K562 (cell line): ENCODE measurements around the gene NFXL1. TPM values are rescaled to one million over a fixed set of nuclear protein-coding genes. Genes with fewer than 3 reads are reported as not detected.

ENCODE experiments used
- ATAC-seq: fragments of 200-7000 bp; cut with Tn5 transposase; 3 replicates; pipeline ENCODE4 v1.9.1; 2020; ENCODE audit warnings: moderate library complexity
- BruUV-seq: library from RNA; stranded (reverse); fragments of 400-500 nt; replicated peaks from 2 replicates; lab custom pipeline; 2021; lab: Mats Ljungman, UMichigan
- CTCF ChIA-PET: fragments of 300-600 bp; formaldehyde crosslinking; extraction: SDS; loops from one replicate; lab custom pipeline; 2021; ENCODE audit warnings: low intra/inter-chr PET ratio; lab: Yijun Ruan, JAX
- POLR2A ChIA-PET: fragments of 300-600, 350-650 bp; sonication (Branson Sonifier 250); formaldehyde crosslinking; extraction: SDS; loops from one replicate; lab custom pipeline; 2021; ENCODE audit warnings: antibody characterized with exemption, inconsistent platforms; lab: Yijun Ruan, JAX
- DNase-seq, 4 experiments: peaks; one replicate each; pipeline versions ENCODE4 v3.0.0 to v3.0.0-alpha.2; 2011 to 2018; ENCODE audit warnings: low spot score in 3 of 4, mixed read lengths in 3 of 4; ENCODE audit errors: extremely low read depth in 1 of 4
- FAIRE-seq: peaks from 2 replicates; lab custom pipeline; 2011; peaks lifted over from hg19 to GRCh38; lab: Jason Lieb, UNC
- H2AFZ ChIP-seq: 2 replicates; pipeline ENCODE4 v1.6.0; 2011; ENCODE audit warnings: low read depth, low read length, control low read depth, inconsistent platforms
- H3K27ac ChIP-seq: fragments of 200-600 bp; 3 replicates; pipeline ENCODE4 v1.8.0; 2011; ENCODE audit warnings: low read depth, mild to moderate bottlenecking, control low read depth, inconsistent platforms, low read length, moderate library complexity, mixed read lengths; ENCODE audit errors: extremely low read depth
- H3K27me3 ChIP-seq, 2 experiments: fragments of 300-600 bp in 1 of 2; 2 replicates in 1 of 2; 3 replicates in 1 of 2; pipeline versions ENCODE4 v1.6.0 to v1.8.0; 2011; ENCODE audit warnings: inconsistent platforms in 2 of 2, low read length in 2 of 2, mild to moderate bottlenecking in 1 of 2, mixed read lengths in 1 of 2, moderate library complexity in 1 of 2; ENCODE audit not compliant: control insufficient read depth in 2 of 2, insufficient read depth in 2 of 2
- H3K36me3 ChIP-seq: fragments of 300-600 bp; 3 replicates; pipeline ENCODE4 v1.8.0; 2011; ENCODE audit warnings: mild to moderate bottlenecking, low read length, inconsistent platforms; ENCODE audit not compliant: control insufficient read depth, insufficient read depth
- H3K4me1 ChIP-seq, 2 experiments: fragments of 200-600 bp in 1 of 2; replicated peaks in 1 of 2; 2 replicates in 1 of 2; 3 replicates in 1 of 2; pipeline versions ENCODE4 v1.5.1 to v1.8.0; 2011; ENCODE audit warnings: inconsistent platforms in 2 of 2, low read length in 2 of 2, mild to moderate bottlenecking in 1 of 2, mixed read lengths in 1 of 2, moderate library complexity in 1 of 2; ENCODE audit not compliant: control insufficient read depth in 2 of 2, insufficient read depth in 2 of 2
- H3K4me2 ChIP-seq: 2 replicates; pipeline ENCODE4 v1.6.1; 2011; ENCODE audit warnings: low read length, control low read depth, inconsistent platforms, mixed read lengths; ENCODE audit not compliant: insufficient read depth
- H3K4me3 ChIP-seq: fragments of 200-600 bp; sonication (generic), shearing (Covaris generic); 2 replicates; pipeline ENCODE4 v1.5.1; 2016; ENCODE audit warnings: control low read depth, inconsistent platforms
- H3K79me2 ChIP-seq: fragments of 200-600 bp; 3 replicates; pipeline ENCODE4 v1.8.0; 2011; ENCODE audit warnings: low read length, inconsistent platforms; ENCODE audit not compliant: control insufficient read depth, insufficient read depth
- H3K9ac ChIP-seq, 2 experiments: 2 replicates each; pipeline versions ENCODE4 v1.6.0 to v1.6.1; 2011; ENCODE audit warnings: low read depth in 2 of 2, low read length in 2 of 2, control low read depth in 1 of 2, inconsistent platforms in 1 of 2, mild to moderate bottlenecking in 1 of 2, mixed read lengths in 1 of 2; ENCODE audit not compliant: insufficient read depth in 1 of 2
- H3K9me1 ChIP-seq: one replicate; pipeline ENCODE4 v1.6.0; 2011; ENCODE audit warnings: inconsistent platforms, mild to moderate bottlenecking, low read length, moderate library complexity; ENCODE audit not compliant: control insufficient read depth, insufficient read depth
- H3K9me3 ChIP-seq: replicated peaks from 2 replicates; pipeline ENCODE4 v1.5.1; 2011; ENCODE audit warnings: low read depth, low read length, inconsistent platforms; ENCODE audit not compliant: control insufficient read depth, insufficient read depth
- H4K20me1 ChIP-seq: replicated peaks from 2 replicates; pipeline ENCODE4 v1.6.1; 2011; ENCODE audit warnings: low read length, inconsistent platforms, mixed read lengths; ENCODE audit not compliant: control insufficient read depth, insufficient read depth
- C11orf30 ChIP-seq: fragments of 450-650 bp; IDR thresholded peaks from 2 replicates; pipeline ENCODE4 v1.6.1; 2016; ENCODE audit warnings: low read depth, mild to moderate bottlenecking
- CEBPG ChIP-seq, 3 experiments: fragments of 200-800 bp in 1 of 3; sonication (Bioruptor generic) in 1 of 3; sonication (generic) in 1 of 3; formaldehyde crosslinking in 1 of 3; IDR thresholded peaks in 2 of 3; conservative IDR thresholded peaks in 1 of 3; 2 replicates each; pipeline versions ENCODE4 v1.6.1 to v1.8.0; 2016 to 2022; ENCODE audit warnings: missing compliant biosample characterization in 2 of 3, missing genetic modification characterization in 2 of 3, mild to moderate bottlenecking in 1 of 3, missing genetic modification reagents in 1 of 3
- MAFF ChIP-seq: IDR thresholded peaks from 2 replicates; pipeline ENCODE4 v1.6.1; 2012; ENCODE audit warnings: low read length, improper control_type of control experiment
- MAFG ChIP-seq: fragments of 450-650 bp; conservative IDR thresholded peaks from 2 replicates; pipeline ENCODE4 v1.6.1; 2016; ENCODE audit warnings: missing genetic modification characterization, missing compliant biosample characterization
- MAFK ChIP-seq: IDR thresholded peaks from 2 replicates; pipeline ENCODE4 v1.6.1; 2011; ENCODE audit warnings: low read length, improper control_type of control experiment
- MED1 ChIP-seq: sonication (generic); formaldehyde crosslinking; IDR thresholded peaks from 2 replicates; pipeline ENCODE4 v1.8.1; 2023; ENCODE audit warnings: missing genetic modification reagents, borderline replicate concordance
- ZNF134 ChIP-seq: fragments of 250-450 bp; sonication (Bioruptor Pico); conservative IDR thresholded peaks from 2 replicates; pipeline ENCODE4 v1.4.0; 2020
- ZNF316 ChIP-seq: fragments of 450-650 bp; IDR thresholded peaks from 2 replicates; pipeline ENCODE4 v1.6.1; 2016
- WGBS: fragments of 100-300 bp; shearing (Covaris generic); methylation state at CpG from one replicate; pipeline ENCODE4 v1.1.6; 2016; ENCODE audit warnings: low coverage, mixed read lengths; ENCODE audit not compliant: insufficient coverage; ENCODE audit errors: missing lambda C conversion rate; 5-methylcytosine and 5-hydroxymethylcytosine counted together
- in situ Hi-C: fragments of 300-500 bp; cut with MboI; formaldehyde crosslinking; loops from 4 replicates; pipeline ENCODE4 v1.15.0; 2018; ENCODE audit warnings: inconsistent platforms, mixed read lengths
- intact Hi-C: fragments of 100-400 bp; cut with micrococcal nuclease; formaldehyde crosslinking; loops from 2 replicates; pipeline ENCODE4 v1.14.2; 2022
- polyA plus RNA-seq, 8 experiments: library from polyadenylated mRNA; depleted of rRNA in 4 of 8; stranded (reverse) in 5 of 8; unstranded in 3 of 8; fragments of >200 nt; fragmentation: Nextera tagmentation in 2 of 8; fragmentation: Illumina TruSeq in 1 of 8; extraction: Ambion mirVana in 2 of 8; extraction: Trizol in 1 of 8; gene quantifications; 2 replicates each; pipeline versions ENCODE4 v1.2.1 to v1.2.3, GENCODE V29; 2011 to 2014; ENCODE audit warnings: inconsistent platforms in 1 of 8, missing spikeins in 1 of 8
- total RNA-seq, 7 experiments: library from RNA; depleted of rRNA in 6 of 7; stranded (reverse); fragments of >200 nt in 6 of 7; fragmentation: Illumina TruSeq in 2 of 7; extraction: Trizol in 2 of 7; gene quantifications; 2 replicates each; pipeline versions ENCODE4 v1.2.1 to v1.2.3, GENCODE V29; 2011 to 2021; ENCODE audit warnings: low replicate concordance in 1 of 7
- TF ChIP-seq, protein P1 (sequence below): sonication (generic); formaldehyde crosslinking; IDR thresholded peaks from 2 replicates; pipeline ENCODE4 v1.8.0; 2022; ENCODE audit warnings: missing genetic modification reagents, mild to moderate bottlenecking, moderate library complexity, borderline replicate concordance
- TF ChIP-seq, protein P2 (sequence below): fragments of 150-350 bp; IDR thresholded peaks from 2 replicates; pipeline ENCODE4 v1.6.1; 2014; ENCODE audit warnings: low read depth, mild to moderate bottlenecking, low read length, borderline replicate concordance

The NFXL1 gene
- total and polyA plus RNA-seq, 9 of the 15 experiments (the other 6 are each of a cell fraction or from before 2014, with no cell fraction given): 7.5 to 27.0 (median 10.6) TPM

DNA sequence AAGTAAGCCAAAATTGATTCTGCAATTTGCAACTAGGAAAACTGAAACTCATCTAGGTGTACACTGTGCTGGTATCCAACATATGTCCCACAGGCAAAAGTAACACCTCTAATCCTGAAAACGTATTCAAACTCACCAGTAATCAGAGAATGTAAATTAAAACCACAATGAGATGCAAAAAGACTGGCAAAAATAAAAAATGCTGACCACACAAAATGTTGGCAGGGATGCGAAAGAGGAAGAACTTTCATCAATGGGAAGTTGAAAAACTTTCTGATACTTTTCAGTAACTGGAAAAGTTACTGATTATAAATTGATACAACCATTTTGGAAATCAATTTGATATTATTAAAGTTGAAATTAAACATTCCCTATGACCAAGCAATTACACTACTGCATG is 56.4 kb downstream of the NFXL1 start:
- in situ Hi-C loops (no loop called here), intact Hi-C loops (no loop called here)
- ChIA-PET CTCF (no interaction called here), POLR2A (no interaction called here)
- no peaks in the 10 kb centered on the region for H4K20me1 ChIP-seq
- H3K9me3 ChIP-seq: no peaks in the 10 kb centered on the region
- peak; percentile 90 for TF ChIP-seq MAFF
- TF ChIP-seq C11orf30: peak; percentile 76
- peak; percentile 93 for TF ChIP-seq ZNF316
- TF ChIP-seq, protein P1, sequence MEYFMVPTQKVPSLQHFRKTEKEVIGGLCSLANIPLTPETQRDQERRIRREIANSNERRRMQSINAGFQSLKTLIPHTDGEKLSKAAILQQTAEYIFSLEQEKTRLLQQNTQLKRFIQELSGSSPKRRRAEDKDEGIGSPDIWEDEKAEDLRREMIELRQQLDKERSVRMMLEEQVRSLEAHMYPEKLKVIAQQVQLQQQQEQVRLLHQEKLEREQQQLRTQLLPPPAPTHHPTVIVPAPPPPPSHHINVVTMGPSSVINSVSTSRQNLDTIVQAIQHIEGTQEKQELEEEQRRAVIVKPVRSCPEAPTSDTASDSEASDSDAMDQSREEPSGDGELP (CRISPR knock-in tag): no peak
- peak; percentile 84 for TF ChIP-seq MAFG (tag)
- TF ChIP-seq MED1 (CRISPR knock-in tag): no peak
- no peak for TF ChIP-seq ZNF134 (CRISPR knock-in tag)
- no peak for TF ChIP-seq CEBPG (CRISPR knock-in tag; IDR thresholded peaks at IDR 0.05)
- no peak for TF ChIP-seq CEBPG (tag; conservative IDR thresholded peaks at IDR 0.05 in 1 of 2, IDR thresholded peaks at IDR 0.05 in 1 of 2)
- TF ChIP-seq, protein P2, sequence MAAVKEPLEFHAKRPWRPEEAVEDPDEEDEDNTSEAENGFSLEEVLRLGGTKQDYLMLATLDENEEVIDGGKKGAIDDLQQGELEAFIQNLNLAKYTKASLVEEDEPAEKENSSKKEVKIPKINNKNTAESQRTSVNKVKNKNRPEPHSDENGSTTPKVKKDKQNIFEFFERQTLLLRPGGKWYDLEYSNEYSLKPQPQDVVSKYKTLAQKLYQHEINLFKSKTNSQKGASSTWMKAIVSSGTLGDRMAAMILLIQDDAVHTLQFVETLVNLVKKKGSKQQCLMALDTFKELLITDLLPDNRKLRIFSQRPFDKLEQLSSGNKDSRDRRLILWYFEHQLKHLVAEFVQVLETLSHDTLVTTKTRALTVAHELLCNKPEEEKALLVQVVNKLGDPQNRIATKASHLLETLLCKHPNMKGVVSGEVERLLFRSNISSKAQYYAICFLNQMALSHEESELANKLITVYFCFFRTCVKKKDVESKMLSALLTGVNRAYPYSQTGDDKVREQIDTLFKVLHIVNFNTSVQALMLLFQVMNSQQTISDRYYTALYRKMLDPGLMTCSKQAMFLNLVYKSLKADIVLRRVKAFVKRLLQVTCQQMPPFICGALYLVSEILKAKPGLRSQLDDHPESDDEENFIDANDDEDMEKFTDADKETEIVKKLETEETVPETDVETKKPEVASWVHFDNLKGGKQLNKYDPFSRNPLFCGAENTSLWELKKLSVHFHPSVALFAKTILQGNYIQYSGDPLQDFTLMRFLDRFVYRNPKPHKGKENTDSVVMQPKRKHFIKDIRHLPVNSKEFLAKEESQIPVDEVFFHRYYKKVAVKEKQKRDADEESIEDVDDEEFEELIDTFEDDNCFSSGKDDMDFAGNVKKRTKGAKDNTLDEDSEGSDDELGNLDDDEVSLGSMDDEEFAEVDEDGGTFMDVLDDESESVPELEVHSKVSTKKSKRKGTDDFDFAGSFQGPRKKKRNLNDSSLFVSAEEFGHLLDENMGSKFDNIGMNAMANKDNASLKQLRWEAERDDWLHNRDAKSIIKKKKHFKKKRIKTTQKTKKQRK: no peak
- peak; percentile 88 for TF ChIP-seq MAFK
- no peaks in the 10 kb centered on the region for H3K27me3 ChIP-seq
- peaks cover 27% of the 10 kb centered on the region; the same call in 2 of the 3 replicates for H3K36me3 ChIP-seq
- WGBS: 63% methylated on average over 2 of the region's 2 CpGs
- H3K79me2 ChIP-seq: no peaks in the 10 kb centered on the region
- no peak for ATAC-seq
- no peak overlapping the region for H3K27ac ChIP-seq
- no peaks in the 10 kb centered on the region for H3K9me1 ChIP-seq
- H2AFZ ChIP-seq: no peak overlapping the region
- BruUV-seq: no TSS peak
- H3K4me2 ChIP-seq: no peak overlapping the region
- H3K4me1 ChIP-seq: no peaks in the 10 kb centered on the region
- H3K9ac ChIP-seq: no peak overlapping the region
- no peak for DNase-seq
- no peak overlapping the region for H3K4me3 ChIP-seq
- no peak for FAIRE-seq
